VCaP (cell line): ENCODE data around the gene RASGRP2.
A peak's percentile ranks its signal among the peaks of the same experiment; 100 is the strongest.

ENCODE experiments used
- H3K27ac ChIP-seq: fragments of 450-650 bp; 2 replicates; pipeline ENCODE4 v1.5.1; 2017
- TF ChIP-seq, protein P1 (sequence below): fragments of 450-650 bp; conservative IDR thresholded peaks from 2 replicates; pipeline ENCODE4 v1.5.1; 2017; ENCODE audit warnings: mild to moderate bottlenecking, moderate library complexity

The RASGRP2 gene

DNA sequence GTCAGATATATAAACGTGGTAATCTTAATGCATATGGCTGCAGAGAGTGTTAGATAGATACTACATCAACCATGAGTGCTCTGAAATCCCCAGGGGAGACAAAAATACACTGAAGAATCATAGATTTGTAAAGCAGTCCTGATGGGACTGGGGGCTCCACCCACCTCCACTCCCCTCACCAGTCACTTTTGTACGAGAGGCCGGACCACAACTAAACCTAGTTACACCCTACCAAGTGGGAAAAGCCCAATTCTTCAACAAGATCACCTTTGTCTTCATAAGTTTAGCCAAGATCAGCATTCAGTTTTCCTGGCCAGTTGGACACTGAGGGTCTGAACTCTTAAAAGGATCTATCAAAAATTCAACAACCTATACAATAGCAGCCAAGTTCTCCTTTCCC lies 32.9 kb upstream of the RASGRP2 start:
- TF ChIP-seq, protein P1, sequence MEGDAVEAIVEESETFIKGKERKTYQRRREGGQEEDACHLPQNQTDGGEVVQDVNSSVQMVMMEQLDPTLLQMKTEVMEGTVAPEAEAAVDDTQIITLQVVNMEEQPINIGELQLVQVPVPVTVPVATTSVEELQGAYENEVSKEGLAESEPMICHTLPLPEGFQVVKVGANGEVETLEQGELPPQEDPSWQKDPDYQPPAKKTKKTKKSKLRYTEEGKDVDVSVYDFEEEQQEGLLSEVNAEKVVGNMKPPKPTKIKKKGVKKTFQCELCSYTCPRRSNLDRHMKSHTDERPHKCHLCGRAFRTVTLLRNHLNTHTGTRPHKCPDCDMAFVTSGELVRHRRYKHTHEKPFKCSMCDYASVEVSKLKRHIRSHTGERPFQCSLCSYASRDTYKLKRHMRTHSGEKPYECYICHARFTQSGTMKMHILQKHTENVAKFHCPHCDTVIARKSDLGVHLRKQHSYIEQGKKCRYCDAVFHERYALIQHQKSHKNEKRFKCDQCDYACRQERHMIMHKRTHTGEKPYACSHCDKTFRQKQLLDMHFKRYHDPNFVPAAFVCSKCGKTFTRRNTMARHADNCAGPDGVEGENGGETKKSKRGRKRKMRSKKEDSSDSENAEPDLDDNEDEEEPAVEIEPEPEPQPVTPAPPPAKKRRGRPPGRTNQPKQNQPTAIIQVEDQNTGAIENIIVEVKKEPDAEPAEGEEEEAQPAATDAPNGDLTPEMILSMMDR: no peak
- peak overlapping the region; percentile 100 for H3K27ac ChIP-seq

DNA sequence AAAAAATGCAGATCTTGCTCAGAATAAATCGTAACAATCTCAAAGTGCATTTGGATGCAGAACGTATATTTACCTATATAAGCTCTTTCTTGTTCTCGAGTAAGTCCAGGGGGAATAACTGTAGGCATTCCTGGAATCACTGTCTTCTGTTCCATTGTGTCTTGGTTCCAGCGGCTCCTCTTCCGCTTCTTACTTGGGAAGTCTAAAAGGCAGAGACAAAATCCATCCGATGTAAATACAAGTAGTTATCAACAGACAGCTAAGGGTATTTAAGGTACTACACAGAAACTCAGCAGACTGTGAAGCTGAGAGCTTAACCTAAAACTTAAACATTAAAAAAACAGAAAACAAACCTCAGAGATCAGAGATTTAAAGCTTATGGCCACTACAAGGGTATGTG lies 32.5 kb upstream of the RASGRP2 start:
- peak overlapping the region; percentile 100; the same call in 1 of the 2 replicates for H3K27ac ChIP-seq
- TF ChIP-seq, protein P1: no peak

DNA sequence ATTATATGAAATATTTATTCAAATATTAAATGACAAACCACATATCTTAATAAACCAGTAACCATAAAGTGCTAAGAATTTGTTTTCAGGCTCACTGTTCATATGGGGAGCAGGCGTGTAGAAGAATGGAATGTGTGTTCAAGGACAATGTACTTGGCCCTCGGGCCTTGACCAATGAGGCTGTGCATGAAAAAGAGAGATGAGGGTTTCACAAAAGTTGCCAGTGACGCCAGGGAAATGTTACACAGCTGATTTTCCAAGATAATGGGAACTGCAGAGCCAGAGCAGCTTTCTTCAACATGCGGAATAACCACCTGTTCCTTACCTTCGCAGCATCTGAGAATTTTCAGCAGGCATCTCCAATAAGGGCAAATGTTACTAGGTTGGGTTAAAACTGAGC lies 30.2 kb upstream of the RASGRP2 start:
- H3K27ac ChIP-seq: no peak overlapping the region
- TF ChIP-seq, protein P1: no peak

DNA sequence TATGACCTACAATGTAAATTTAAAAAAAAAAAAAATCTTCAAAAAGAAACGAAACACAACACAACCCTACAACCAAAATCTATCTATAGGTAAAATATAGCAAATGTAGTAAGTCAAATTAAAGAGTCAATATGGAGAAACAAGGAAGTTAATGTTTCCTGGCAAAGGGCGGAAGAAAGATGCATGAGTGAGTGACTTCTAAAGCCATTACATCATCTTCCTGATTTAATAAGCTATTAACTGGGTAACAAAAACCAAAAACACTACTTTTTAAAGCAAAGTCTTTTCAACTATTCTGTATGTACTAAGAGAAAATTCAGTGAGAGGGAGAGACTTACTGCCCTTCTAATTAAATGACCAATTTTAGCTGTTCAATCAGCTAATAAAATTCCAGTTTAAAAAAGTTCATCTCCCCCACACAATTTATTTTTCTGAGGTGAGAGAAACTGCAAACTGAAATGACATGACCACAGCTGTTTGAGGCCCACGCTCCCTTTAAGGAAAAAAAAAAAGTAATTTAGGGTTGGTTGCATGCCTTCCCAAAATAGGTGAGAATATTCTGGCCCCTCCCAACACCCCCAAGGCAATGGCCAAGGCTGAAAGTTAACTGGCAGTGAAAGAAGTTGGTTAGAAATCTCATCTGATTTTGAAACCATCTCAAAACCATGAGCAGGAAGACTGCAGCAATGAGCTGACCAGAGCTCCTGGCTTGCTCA lies 28.5 kb upstream of the RASGRP2 start:
- H3K27ac ChIP-seq: no peak overlapping the region
- TF ChIP-seq, protein P1: no peak

DNA sequence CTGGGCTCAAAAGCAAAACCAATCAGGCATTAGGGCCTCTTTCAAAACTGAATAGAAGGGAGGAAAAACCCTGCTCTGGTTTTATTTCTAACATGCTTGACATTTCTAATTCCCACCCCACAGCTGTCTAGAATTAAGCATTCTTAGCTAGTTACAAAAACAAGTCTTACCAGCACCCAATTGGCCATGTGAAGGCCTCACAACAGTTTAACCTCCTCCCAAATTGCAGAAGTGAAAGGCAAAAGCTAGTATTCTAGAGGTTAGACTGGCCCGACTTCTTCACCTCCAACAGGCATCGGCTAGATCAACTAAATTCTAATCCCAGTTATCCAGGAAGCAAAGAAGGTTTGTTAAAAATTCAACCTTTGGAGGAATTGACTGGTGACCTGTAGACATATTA lies 27.9 kb upstream of the RASGRP2 start:
- H3K27ac ChIP-seq: no peak overlapping the region
- TF ChIP-seq, protein P1: no peak

DNA sequence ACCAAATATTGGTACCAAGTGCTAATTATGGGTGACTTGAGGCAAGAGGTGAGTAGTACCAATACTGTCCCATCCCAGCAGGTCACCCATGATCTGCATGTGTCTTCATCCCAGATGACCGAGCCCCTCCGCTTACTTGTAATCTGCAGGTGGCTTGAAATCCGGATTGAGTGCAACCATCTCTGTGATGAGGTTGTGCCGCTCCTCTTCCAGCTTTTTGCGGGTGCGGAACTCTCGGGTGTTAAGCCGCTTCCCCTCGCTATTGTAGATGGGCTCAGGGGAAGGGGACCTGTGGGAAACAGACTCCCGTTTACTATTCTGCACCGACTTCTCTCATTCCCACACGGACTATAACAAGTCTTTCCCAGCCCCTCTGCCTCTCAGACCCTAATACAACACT lies 26.2 kb upstream of the RASGRP2 start:
- no peak overlapping the region; the same call in 1 of the 2 replicates for H3K27ac ChIP-seq
- TF ChIP-seq, protein P1: no peak

DNA sequence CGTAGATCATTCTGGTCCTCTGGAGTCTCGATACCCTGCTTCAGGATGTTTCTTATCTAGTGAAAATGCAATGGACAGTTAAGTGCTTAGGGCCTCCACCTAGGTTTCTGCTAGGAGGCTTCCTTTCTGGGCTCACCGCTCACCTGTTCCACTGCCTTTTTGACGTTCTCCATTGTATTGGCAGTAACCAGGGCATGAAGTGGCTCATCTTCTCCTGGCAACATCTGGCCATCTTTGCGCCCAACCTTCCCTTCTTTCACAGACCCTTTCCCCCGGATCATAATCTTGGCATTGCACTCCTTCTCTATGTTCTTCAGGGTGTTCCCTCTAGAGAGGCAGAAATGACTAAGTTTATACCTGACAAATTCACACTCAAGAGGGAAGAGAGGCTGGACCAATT lies 25.3 kb upstream of the RASGRP2 start:
- H3K27ac ChIP-seq: peak overlapping the region; percentile 4
- TF ChIP-seq, protein P1: no peak
